ENCODE results near the gene NXN.
"Not testable (repeated sequence)": the region's sequence is repeated elsewhere in the genome, so short reads cannot be mapped to it uniquely, and the experiment has no call there.

Gene NXN

GRCh38 chr17:1005361-1005946 is 25.9 kb upstream of the NXN start:
- DNase-seq = no peak

- DNase-seq = no peak
Observed at GRCh38 chr17:1004769-1005295, 25.3 kb upstream of the NXN start.

DNA sequence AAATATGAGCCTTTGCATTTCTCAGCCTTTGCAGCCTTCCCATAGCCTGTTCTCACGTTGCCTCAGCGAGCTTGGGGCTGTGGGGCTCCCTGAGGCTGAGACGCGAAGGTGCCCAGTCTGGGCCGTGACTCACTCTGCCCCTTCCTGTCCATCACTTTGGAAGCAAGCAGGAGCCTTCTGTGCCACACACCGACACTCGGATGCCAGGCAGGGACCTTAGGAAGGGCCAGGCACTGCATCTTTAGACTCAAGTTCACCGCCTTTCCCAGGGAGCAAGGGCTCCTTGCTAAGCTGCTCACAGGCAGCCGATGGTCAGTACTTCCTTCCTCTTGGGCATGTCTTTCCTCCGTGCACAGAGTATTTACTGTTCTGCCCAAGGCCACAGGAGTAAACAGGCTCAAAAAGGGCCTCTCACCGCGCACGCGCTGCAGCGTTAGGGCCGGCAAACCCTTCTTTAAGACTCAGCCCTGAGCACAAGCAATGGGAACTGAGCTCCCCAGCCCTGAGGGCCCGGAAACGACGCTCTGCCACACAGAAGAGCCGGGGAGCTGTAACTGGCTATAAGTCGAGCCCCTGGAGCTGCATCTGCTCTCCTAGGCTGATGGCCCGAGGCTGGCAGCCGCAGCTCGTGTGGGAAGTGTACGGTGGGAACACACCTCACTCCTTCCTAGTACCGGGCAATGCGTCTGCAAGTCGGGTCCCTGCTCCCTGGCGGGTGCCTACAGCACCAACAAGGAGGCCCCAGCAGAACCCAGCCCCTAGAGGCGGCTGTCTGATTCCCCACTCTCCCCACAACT is 24.6 kb upstream of the NXN start:
- DNase-seq = no peak

GRCh38 chr17:1003633-1003971 is 24.0 kb upstream of the NXN start:
- DNase-seq = no peak

- no peak for DNase-seq
Observed at GRCh38 chr17:1002771-1003555, 23.4 kb upstream of the NXN start.

DNA sequence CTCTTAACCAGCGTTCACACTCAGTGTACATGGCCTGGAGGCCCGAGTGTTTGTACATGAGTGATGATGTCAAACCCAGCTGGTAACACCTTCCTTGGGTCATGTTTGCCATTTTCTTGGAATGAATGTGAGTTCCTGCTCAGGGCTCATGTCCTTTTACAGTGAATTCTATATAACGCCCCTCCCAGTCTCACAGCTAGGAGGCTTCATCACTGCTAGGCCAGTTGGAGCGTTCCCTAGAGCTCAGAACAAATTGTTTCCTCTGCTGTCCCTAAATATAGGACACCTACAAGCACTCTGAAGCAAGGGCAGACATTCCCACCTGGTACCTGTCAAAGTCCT is 22.8 kb upstream of the NXN start:
- DNase-seq = no peak

GRCh38 chr17:1001640-1002411 is 22.2 kb upstream of the NXN start:
- no peak for DNase-seq

GRCh38 chr17:1000597-1001461 is 21.3 kb upstream of the NXN start:
- no peak for DNase-seq

- no peak for DNase-seq
Observed at GRCh38 chr17:998111-998510, 18.5 kb upstream of the NXN start.

DNA sequence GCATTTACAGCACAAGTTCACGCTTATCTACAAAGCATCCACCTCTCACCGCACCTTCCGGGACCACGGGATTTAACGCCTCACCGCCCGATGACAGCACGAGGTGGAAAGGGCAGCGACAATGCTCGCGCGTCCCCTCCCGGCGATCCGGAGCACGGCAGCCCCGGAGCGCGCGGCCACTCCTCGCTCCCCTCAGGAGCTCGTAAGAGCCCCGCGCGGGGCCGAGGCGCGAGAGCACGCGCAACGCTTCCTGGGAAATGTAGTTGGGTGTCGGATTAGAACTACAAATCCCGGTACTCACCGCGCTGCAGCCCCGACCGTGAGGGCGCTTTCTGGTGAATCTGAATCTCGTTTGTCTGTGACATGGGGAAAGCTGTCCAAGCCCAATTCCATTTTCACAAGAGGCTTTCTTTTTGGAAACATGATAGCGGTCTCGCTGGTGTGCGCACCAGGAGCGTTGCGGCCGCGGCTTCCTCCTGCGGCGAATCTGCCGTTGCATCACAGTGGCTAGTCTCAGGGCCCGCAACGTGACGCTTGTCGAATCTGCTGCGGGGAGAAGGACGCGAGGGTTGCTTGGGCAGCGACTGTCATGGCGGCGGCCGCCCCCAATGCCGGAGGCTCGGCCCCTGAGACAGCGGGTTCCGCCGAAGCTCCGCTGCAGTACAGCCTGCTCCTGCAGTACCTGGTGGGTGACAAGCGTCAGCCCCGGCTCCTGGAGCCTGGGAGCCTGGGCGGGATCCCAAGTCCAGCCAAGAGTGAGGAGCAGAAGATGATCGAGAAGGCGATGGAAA is 17.2 kb upstream of the NXN start, which contains the start of gene TIMM22:
TSS of gene TIMM22 (plus strand) at position 576 of the 791 bp plus-strand sequence. CDS start at position 590, 14 bp downstream.
- DNase-seq = peak; percentile 92

GRCh38 chr17:995324-995723 is 15.7 kb upstream of the NXN start:
- DNase-seq = not testable (repeated sequence)

GRCh38 chr17:992933-993332 is 13.4 kb upstream of the NXN start:
- no peak for DNase-seq

DNA sequence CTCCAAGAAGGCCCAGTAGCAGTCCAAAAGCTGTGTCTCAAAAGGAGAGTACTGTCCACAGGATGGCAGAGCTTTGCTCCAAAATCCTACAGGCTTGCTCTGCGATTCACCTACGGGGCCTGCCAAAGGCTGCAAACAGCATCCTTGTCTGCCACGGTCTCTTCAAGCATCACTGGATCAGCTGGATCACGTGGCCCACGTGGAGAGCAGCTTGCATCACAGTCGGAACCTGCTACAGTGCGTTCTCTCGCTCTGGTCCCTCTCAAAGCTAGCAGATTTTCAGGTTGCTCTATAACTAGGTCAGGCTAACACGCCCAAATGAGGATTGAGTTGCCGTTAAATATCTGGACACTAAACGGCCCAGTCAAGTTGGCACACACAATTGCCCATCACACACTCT is 9.0 kb upstream of the NXN start:
- DNase-seq = no peak

DNA sequence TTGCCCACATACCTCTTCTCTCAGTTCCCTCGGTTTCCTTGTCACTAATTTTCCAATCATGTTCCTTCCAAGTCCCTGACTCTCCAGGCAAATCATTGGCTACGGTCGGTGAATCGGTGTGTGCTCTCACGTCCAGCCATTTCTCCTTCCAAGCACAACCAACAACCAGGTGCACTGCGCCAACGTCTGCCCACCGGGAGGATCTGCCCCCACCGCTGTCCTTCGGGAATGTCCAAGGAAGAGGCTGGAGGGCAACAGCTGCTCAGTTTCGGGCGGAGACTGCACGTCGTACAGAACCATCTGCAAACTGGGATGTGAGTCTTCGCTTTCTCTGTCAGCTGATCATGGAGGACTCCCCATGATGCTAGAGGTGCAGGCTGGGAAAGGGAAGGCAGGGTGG is 8.4 kb upstream of the NXN start:
- DNase-seq = no peak

DNA sequence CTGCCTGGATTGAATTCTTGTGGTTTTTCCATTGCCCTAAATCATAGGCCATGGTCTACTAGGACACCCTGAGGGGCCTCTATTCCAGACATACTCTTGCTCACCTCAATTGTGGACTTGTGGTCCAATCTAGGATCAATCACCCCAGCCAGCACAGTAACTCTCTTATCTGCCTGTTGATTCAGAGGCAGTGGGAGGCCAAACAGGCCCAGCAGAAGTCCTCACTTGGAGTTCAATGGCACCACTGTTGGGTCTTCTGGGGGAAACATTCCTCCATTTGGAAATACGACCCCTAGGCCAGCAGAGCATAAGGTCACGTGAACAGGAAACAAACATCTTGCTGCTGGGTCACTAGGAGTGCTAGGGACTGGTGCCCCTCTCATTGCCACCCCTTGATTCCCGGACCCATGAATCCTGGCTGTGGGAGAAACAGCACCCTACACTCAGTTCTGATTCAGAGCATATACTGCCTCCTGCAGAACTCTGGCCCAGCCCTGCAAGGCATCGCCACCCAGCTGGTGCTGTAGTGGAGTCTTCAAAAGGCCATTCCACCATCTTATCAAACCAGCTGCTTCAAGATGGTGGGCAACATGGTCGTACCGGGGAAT is 6.8 kb upstream of the NXN start:
- no peak for DNase-seq

GRCh38 chr17:983921-984320 is 4.3 kb upstream of the NXN start:
- DNase-seq = no peak

DNA sequence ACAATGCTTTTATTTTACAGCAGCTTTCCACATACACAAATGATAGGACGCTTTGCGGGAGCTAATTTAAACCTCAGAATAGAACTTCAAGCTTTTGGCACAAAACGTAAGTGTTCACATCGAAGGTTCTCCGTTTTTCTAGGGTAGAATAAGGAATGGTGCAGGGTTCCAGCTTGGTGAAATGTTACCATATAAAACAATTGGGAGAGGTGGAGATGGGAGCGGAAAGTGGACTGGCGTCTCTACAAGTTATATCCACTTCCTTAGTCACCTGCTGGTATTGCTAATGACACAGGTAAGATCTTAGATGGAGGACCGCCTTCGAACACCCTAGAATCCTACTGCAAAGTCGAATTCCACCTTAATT is 1.7 kb upstream of the NXN start:
- DNase-seq = no peak

DNA sequence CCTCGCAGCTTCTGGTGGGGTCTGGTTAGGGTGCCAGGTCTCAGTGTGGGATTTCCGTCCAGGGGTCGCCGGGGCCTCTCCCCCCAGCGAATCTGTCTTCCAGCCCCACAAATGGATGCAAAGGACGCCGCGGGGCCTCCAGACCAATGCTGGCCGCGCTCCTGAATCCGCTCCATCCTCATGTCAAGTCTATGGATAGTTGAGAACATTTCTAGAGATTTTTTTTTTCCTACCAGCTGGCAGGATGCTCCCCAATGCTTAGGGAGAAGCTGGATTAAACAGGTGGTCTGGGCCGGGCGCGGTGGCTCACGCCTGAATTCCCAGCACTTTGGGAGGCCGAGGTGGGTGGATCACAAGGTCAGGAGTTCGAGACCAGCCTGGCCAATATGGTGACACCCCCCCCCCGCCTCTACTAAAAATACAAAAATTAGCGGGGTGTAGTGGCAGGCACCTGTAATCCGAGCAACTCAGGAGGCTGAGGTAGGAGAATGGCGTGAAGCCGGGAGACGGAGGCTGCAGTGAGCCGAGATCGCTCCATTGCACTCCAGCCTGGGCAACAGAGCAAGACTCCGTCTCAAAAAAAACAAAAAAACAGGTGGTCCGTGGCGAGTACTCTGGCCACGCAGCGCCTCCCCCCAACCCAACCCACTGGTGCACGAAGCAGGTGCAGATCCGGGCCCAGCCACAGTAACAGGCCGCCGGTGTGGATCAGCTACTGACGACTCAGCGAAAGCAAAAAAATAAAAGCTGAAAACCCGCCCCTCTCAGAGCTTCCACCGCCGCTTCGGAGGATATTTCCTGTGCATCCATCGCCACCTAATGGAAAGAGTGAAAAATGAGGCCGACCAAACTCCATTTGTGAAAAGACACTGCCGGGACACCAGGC is 1.1 kb upstream of the NXN start:
- DNase-seq = peak; percentile 67

DNA sequence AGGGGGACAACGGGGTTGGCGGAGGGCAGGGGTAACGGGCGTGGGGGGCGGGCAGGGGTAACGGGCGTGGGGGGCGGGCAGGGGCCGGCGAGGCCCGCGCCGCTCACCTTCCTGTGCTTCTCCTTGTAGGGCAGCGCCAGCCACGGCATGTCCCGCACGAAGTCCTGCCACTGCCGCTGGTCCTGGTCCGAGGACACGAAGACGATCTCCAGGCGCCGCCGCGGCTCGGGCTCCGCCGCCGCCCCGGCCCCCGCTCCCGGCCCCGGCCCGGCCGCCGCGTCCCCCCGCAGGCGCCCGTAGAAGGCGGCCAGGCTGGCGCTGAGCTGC is 401 bp downstream of the NXN start:
- DNase-seq = no peak
